Measurements from ENCODE around the gene YIF1A. TPM values are rescaled to one million over a fixed set of nuclear protein-coding genes. Genes with fewer than 3 reads are reported as not detected.
A peak's percentile ranks its signal among the peaks of the same experiment; 100 is the strongest.
"Not testable (repeated sequence)": the region's sequence is repeated elsewhere in the genome, so short reads cannot be mapped to it uniquely, and the experiment has no call there.

The YIF1A gene
- total RNA-seq, 1 experiment from 2014 or later: 127 TPM

DNA sequence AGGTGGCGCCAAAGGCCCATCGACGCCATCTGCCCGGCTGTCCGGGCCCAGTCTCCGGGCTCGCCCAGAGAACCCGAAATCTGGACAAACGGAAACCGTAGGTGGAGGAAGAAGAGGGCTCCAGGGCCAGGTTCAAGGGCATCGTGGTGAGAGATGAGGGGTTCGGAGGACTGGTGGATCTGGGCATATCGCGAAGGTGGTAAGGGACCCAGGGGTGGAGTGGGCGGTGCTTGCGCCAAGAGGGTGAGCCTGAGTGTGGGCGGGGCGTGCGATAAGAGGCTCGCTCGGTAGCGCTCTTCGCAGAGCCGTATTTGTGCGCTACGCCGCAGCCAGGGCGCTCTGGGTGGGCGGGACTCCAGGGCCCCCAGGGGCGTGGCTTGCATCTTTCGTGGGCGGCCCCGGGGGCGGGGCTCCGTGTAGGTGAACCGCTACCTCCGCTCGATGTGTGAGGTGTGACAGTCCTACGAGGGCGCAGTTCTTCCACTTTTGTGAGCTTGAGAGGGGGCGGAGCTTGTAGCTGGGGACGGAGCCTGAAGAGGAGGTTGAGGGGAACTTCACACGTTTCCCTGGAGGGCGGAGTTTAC lies 23.1 kb upstream of the YIF1A start:
- DNase-seq (ENCODE audit: low read depth): peak; percentile 88

DNA sequence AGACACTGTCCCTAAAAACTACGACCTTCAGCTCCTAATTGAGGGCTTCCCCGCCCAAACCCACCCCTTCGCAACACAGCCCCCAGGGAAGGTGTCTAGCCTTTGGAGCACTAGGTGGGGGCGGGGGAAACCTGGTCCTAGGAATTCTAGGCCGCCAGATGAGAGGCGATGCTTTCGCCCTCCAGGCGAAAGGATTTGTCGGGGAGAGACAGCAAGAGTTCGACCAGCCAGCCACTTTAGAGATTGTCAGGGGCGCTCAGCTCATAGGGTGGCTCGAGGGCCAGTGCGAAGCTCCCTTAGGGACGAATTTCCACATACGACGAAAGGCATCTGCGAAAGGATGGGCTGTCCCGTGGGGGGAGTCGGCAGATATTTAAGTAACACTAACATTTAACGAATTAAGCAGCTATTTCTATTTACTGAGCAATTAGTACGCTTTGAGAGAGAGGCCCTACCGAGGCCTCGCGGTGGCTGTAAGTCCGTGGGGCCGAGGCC lies 22.6 kb upstream of the YIF1A start:
- no peak for DNase-seq (ENCODE audit: low read depth)

DNA sequence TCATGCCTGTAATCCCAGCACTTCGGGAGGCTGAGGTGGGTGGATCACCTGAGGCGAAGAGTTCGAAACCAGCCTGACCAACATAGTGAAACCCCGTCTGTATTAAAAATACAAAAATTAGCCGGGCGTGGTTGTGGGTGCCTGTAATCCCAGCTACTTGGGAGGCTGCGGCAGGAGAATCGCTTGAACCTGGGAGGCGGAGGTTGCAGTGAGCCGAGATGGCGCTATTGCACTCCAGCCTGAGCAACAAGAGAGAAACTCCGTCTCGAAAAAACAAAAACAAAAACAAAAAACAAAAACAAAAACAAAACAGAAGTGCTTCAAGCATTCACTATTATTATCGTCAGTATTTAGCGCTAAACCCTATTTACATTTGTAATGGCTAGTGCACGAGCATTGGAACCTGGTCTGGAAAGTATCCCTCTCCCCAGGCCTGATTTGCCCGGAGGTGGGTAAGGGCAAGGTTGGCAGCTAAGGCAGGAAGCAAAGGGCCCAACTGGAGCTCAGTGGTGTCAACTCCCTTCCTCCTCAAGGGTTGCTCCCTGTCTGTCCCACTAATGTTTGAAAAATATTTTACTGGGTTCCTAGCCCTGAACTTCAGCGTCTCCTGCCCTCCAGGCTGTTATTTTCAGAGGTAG lies 22.0 kb upstream of the YIF1A start:
- DNase-seq (ENCODE audit: low read depth): not testable (repeated sequence)

DNA sequence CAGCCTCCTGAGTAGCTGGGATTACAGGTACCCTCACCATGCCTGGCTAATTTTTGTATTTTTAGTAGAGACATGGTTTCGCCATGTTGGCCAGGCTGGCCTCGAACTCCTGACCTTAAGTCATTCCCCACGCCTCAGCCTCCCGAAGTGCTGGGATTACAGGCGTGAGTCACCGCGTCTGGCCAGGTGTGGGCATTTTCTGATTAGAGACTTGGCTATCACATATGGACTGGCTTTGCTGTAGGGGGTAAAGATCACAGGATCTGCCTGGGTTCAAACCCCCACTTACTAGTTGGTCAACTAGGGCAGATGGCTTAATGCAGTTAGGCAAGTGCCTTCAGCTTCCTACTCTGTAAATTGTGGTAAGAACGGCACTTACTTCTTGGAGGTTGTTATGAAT lies 21.4 kb upstream of the YIF1A start:
- no peak for DNase-seq (ENCODE audit: low read depth)

DNA sequence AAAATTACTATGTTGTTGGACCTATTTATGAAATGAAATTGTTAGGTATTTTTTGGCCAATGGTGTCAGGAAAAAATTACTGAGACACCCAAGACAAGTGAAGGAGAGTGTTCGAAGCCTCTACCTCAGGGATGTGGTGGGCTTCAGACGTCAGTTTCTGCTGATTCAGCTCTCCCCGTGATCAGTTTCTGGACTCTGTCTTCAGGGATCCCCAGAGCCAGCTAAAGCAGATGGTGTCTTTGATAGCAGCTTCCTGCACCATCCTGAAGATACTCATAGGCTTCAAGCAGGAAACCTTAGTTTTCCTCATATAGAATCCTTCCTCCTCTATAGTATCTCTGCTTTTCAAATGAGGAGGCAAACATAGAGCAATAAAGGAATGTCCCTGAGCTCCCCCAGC lies 20.5 kb upstream of the YIF1A start:
- DNase-seq (ENCODE audit: low read depth): no peak

- DNase-seq (ENCODE audit: low read depth): no peak
These were observed 13.7 kb upstream of the YIF1A start for GRCh38 chr11:66302656-66303055.

- DNase-seq (ENCODE audit: low read depth): no peak
These were observed 10.2 kb upstream of the YIF1A start for GRCh38 chr11:66299186-66299585.

DNA sequence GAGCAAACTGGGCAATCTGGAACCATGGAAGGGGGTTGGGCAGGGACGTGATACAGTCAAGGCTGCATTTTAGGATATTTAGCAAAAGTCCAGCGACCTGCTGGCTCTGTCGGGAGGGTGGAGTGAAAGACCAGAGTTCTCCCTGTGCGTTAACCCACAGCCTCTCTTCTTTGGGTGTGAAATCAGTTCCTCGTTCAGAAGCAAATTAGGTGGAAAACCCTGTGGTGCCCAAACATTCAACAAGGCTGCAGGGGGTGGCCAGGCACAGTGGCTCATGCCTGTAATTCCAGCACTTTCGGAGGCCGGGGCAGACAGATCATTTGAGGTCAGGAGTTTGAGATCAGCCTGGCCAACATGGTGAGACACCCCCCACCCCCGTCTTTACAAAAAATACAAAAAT lies 8.7 kb upstream of the YIF1A start:
- no peak for DNase-seq (ENCODE audit: low read depth)

- DNase-seq (ENCODE audit: low read depth): no peak
These were observed 6.0 kb upstream of the YIF1A start for GRCh38 chr11:66294626-66295620.

- no peak for DNase-seq (ENCODE audit: low read depth)
These were observed 5.1 kb upstream of the YIF1A start for GRCh38 chr11:66293777-66294625.

- DNase-seq (ENCODE audit: low read depth): no peak
These were observed 4.4 kb upstream of the YIF1A start for GRCh38 chr11:66293352-66293751.

DNA sequence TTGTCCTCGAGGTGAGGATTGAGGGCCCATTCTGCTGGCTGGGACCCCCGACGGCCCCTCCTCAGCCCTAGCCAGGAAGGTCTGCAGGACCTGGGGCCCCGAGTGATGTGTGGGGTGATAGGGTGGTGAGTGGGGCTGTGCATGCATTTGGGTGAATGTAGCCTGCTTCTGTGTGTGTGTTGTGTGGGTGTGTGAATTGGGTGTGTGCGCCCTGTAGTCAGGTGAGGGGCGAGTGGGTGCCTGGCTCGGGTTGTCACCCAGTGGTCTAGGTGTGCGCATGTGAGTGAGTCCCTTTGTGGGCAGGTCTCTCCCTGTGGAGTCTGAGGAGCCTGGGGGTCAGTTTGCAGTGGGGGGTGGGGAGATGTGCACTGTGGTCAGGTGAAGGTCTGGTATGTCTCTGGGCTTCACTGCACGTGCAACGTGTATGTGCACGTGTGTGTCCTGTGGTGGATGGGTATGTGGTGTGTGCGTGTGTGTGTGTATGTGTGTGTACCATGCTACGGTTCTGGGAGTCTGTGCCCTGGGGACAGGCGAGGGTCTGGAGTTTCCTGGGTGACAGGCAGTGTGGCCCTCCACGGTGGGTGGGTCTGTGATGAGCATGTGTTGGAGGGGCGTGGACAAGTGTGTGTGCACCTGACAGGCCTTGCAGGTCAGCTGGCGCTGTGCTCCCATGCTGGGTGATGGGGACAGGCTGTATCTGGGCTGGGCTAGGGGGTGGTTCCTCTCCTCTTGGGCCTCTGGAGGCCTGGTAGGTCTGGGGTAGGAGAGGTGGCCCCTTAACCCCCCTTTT lies 3.8 kb upstream of the YIF1A start:
- no peak for DNase-seq (ENCODE audit: low read depth)

DNA sequence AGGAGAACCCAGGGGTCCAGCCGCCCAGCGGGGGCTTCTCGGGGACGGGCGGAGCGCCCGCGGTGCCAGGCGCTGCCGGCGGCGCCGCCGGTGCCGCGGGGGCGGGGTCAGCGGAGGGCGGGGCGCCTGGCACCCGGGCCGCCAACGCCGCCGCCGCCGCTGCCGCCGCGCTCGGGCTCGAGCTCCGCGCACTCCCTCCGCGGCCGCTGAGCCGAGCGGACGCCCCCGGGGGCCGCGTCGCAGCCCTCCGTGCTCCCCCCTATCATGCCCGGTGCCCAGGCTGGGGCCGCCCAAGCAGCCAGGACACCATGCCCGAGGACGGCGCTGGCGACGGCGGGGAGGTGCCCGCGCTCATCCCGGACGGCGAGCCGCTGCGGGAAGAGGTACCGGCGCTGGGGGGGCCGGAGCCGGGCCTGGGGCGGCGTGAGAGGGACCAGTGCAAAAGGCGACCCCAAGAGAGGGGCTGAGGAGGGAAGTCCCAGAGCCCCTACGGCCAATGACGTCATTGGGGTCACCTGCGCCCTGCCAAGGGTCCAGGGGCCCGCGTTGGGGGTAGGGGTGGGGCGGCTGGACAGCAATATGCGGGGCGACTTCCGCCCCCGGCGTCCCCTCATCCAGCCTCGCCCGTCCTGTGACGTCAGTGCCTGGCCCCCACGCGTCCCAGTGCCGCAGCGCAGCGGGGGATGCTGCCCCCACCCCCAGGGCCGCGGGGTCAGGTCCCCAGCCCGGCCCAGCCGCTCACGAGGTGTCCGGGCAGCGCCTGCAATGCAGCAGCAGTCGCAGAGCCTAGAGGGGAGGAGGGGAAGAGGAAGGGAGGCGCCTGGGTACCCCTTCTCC lies 3.0 kb upstream of the YIF1A start, which contains the start of gene TMEM151A:
TMEM151A (plus strand) TSS at position 189 of the 837 bp plus-strand sequence; CDS start at position 309, 120 bp downstream.
- DNase-seq (ENCODE audit: low read depth): no peak

- DNase-seq (ENCODE audit: low read depth): no peak
These were observed 2.4 kb upstream of the YIF1A start for GRCh38 chr11:66291303-66291705.

GRCh38 chr11:66290330-66290621 lies 1.3 kb upstream of the YIF1A start:
- DNase-seq (ENCODE audit: low read depth): no peak

- DNase-seq (ENCODE audit: low read depth): no peak
These were observed 796 bp upstream of the YIF1A start for GRCh38 chr11:66289548-66290329.

DNA sequence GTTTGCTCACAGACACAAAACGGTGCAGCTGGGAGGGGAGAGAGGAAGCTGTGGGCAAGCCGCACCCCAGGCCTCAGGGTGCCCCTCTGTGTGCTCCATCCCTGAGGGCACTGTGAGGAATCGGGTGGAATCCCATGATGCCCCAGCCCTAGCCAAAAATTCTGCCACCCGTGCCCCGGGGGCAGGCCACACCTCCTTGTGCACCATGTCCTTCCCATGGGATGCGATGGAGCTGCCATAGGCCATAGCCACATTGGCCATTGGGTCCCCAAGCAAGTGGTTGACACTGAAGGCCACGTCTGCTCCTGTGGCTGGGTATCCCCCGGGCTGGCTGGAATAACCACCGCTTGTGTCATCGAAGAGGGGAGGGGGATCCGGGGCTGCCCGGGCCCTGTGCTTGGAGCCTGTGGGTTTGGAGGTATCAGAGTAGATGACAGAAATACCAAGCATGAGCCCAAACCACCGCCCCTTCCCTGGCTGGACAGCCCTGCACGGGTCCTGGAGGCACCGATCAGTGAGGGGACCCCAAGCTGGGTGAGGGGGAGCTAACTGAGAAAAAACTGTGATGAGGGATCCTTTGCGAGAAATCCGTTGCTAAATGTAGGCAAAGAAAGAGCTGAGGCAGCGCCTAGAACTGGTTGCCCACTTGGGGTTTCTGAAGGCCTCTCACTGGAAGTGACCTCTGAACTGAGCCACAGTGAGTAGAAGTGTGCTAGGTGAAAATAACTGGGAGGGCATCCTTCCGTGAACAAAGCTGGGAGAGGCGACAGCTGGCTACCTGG lies 863 bp downstream of the YIF1A start:
- no peak for DNase-seq (ENCODE audit: low read depth)

Measured in HT1080 (cell line).